B cell (primary cell): ENCODE results near the gene ALKBH4. TPM values are rescaled to one million over a fixed set of nuclear protein-coding genes. Genes with fewer than 3 reads are reported as not detected.
A peak's percentile ranks its signal among the peaks of the same experiment; 100 is the strongest.

Experiments
- ATAC-seq: fragments of 200-7000 bp; cut with Tn5 transposase; one replicate; pipeline ENCODE4 v1.10.0; 2021; ENCODE audit warnings: low read depth, mild to moderate bottlenecking, moderate number of reproducible peaks, moderate library complexity
- CTCF ChIA-PET: fragments of 350-600 bp; sonication (Branson Sonifier 250); formaldehyde crosslinking; loops from one replicate; lab custom pipeline; 2021; ENCODE audit warnings: antibody characterized with exemption, inconsistent platforms; lab: Charles Lee
- POLR2A ChIA-PET: fragments of 350-600 bp; sonication (Branson Sonifier 250); formaldehyde crosslinking; loops from one replicate; lab custom pipeline; 2021; ENCODE audit warnings: antibody characterized with exemption; lab: Charles Lee
- DNase-seq: peaks from one replicate; pipeline ENCODE4 v3.0.0; 2013
- H2AFZ ChIP-seq: 2 replicates; pipeline ENCODE4 v1.6.1; 2012; ENCODE audit warnings: mild to moderate bottlenecking, low read depth, low read length; ENCODE audit not compliant: insufficient read depth, poor library complexity, severe bottlenecking
- H3K27ac ChIP-seq, 2 donors: 1 replicate in 1 of 2; 2 replicates in 1 of 2; pipeline ENCODE4 v1.5.1; 2012 to 2013; ENCODE audit warnings: low read length in 2 of 2, mild to moderate bottlenecking in 2 of 2, moderate library complexity in 1 of 2
- H3K27me3 ChIP-seq, 4 experiments: fragments of 200-600 bp in 1 of 4; sonication (generic) in 1 of 4; replicated peaks in 1 of 4; 1 replicate in 2 of 4; 2 replicates in 2 of 4; pipeline versions ENCODE4 v1.6.1 to v1.7.0; 2013 to 2016; ENCODE audit warnings: low read length in 3 of 4, mild to moderate bottlenecking in 2 of 4, mixed read lengths in 1 of 4, moderate library complexity in 1 of 4; ENCODE audit not compliant: insufficient read depth in 4 of 4, control insufficient read depth in 3 of 4; ENCODE audit errors: control extremely low read depth in 1 of 4
- H3K36me3 ChIP-seq, 2 experiments: replicated peaks in 1 of 2; 1 replicate in 1 of 2; 2 replicates in 1 of 2; pipeline versions ENCODE4 v1.6.1 to v1.7.1; 2013; ENCODE audit warnings: low read length in 1 of 2; ENCODE audit not compliant: insufficient read depth in 2 of 2, control insufficient read depth in 1 of 2; ENCODE audit errors: control extremely low read depth in 1 of 2, extremely low read depth in 1 of 2
- H3K4me1 ChIP-seq, 2 donors: fragments of 200-600 bp in 1 of 2; sonication (generic) in 1 of 2; 1 replicate in 1 of 2; 2 replicates in 1 of 2; pipeline versions ENCODE4 v1.5.1 to v1.6.1; 2013 to 2017; ENCODE audit warnings: low read length in 2 of 2; ENCODE audit not compliant: control insufficient read depth in 2 of 2, insufficient read depth in 2 of 2
- H3K4me2 ChIP-seq: replicated peaks from 2 replicates; pipeline ENCODE3; 2012; ENCODE audit warnings: mild to moderate bottlenecking, low read depth, low read length; ENCODE audit not compliant: poor library complexity, severe bottlenecking
- H3K4me3 ChIP-seq, 5 experiments: fragments of 200-600 bp in 1 of 5; sonication (generic) in 1 of 5; 1 replicate in 3 of 5; 2 replicates in 2 of 5; pipeline versions ENCODE4 v1.5.1 to v1.7.0; 2011 to 2016; ENCODE audit warnings: low read length in 4 of 5, mild to moderate bottlenecking in 4 of 5, low read depth in 2 of 5, control low read depth in 1 of 5, moderate library complexity in 1 of 5; ENCODE audit not compliant: insufficient read depth in 1 of 5; ENCODE audit errors: control extremely low read depth in 1 of 5, extremely low read depth in 1 of 5
- H3K79me2 ChIP-seq: fragments of 200-600 bp; sonication (generic); one replicate; pipeline ENCODE4 v1.6.0; 2016; ENCODE audit warnings: low read length; ENCODE audit not compliant: control insufficient read depth, insufficient read depth
- H3K9ac ChIP-seq: fragments of 200-600 bp; sonication (generic); 2 replicates; pipeline ENCODE4 v1.6.1; 2017; ENCODE audit warnings: mild to moderate bottlenecking, low read length, moderate library complexity
- H3K9me3 ChIP-seq, 3 donors: one replicate each; pipeline versions ENCODE4 v1.6.1 to v1.7.1; 2013; ENCODE audit warnings: low read length in 2 of 3; ENCODE audit not compliant: control insufficient read depth in 2 of 3, insufficient read depth in 1 of 3; ENCODE audit errors: control extremely low read depth in 1 of 3
- H4K20me1 ChIP-seq: 2 replicates; pipeline ENCODE4 v1.6.0; 2012; ENCODE audit warnings: mild to moderate bottlenecking, low read length; ENCODE audit not compliant: insufficient read depth, control insufficient read depth, poor library complexity, severe bottlenecking
- H3K27ac Mint-ChIP-seq: one replicate; pipeline ENCODE4 v1.8.0; 2021; ENCODE audit warnings: mixed read lengths
- H3K27me3 Mint-ChIP-seq: one replicate; pipeline ENCODE4 v1.8.0; 2021; ENCODE audit warnings: mixed read lengths
- H3K4me1 Mint-ChIP-seq: one replicate; pipeline ENCODE4 v1.8.0; 2021; ENCODE audit warnings: mixed read lengths
- H3K4me3 Mint-ChIP-seq: one replicate; pipeline ENCODE4 v1.8.0; 2021; ENCODE audit warnings: mixed read lengths
- H3K9me3 Mint-ChIP-seq: one replicate; pipeline ENCODE4 v1.8.0; 2022; ENCODE audit warnings: mixed read lengths; ENCODE audit not compliant: insufficient read depth
- EZH2 ChIP-seq: IDR thresholded peaks from 2 replicates; pipeline ENCODE4 v1.6.1; 2012; ENCODE audit warnings: borderline replicate concordance, low read depth, mild to moderate bottlenecking, moderate library complexity, low read length; ENCODE audit not compliant: insufficient read depth, poor library complexity, severe bottlenecking
- WGBS: methylation state at CpG from one replicate; pipeline ENCODE4 v1.1.5; 2013; ENCODE audit warnings: missing lambda C conversion rate; ENCODE audit not compliant: insufficient coverage; 5-methylcytosine and 5-hydroxymethylcytosine counted together
- intact Hi-C: fragments of 100-400 bp; cut with micrococcal nuclease; formaldehyde crosslinking; loops from one replicate; pipeline ENCODE4 v1.10.0; 2022
- polyA plus RNA-seq: library from polyadenylated mRNA; depleted of rRNA; stranded (reverse); fragments of >200 nt; gene quantifications from 2 replicates; pipeline ENCODE4 v1.2.3, GENCODE V29; 2012
- total RNA-seq, 2 donors: library from RNA; stranded (reverse); fragments of 120-200 nt in 1 of 2; gene quantifications; 1 replicate in 1 of 2; 2 replicates in 1 of 2; pipeline versions ENCODE4 v1.2.3 to v1.2.4, GENCODE V29; 2013 to 2022
- TF ChIP-seq, protein P1 (sequence below): fragments of 200-600 bp; IDR thresholded peaks from one replicate; pipeline ENCODE4 v1.8.0; 2022; ENCODE audit warnings: antibody characterized with exemption, mild to moderate bottlenecking

The ALKBH4 gene
- total and polyA plus RNA-seq, 2 donors (not counting 1 experiment from before 2014, with no cell fraction given): 6.2 to 8.6 TPM

DNA sequence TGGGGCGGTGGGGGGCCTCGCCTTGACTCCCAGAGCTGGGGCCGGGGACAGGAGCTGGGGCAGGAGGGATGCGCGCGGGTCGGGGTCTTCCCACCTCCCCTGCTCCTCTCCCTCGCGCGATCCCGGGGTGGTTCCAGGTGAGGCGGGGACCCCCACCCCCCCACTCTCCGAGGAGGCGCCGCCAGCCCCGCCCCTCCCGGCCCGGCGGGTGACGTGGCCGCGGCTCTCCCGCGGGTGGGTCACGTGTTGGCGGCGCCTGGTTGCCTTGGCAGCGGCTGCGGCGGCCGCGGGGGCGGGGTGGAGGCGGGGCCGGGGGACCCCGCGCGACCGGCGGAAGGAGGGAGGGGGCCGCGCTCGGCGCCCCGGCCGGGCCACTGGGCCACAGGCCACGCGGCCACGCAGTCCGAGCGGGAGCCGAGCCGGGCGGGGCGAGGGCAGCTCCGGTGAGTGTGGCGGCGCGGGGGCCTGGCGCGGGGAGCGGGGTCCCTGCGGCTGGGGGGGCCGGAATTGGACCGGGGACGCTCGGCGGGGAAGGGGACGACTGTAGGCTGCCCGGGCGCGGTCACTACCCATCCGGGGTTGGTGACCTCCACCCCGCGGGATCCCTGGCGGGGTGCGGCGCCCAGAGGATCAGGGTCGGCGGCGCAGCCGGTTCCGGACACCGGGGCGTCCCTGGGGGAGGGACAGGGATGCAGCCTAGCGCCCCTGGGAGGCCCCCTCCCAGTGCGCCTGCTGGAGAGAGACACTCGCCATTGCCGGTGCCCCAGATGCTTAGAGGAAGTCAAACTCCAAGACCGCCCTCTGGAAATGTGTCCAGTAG is 31.2 kb downstream of the ALKBH4 start, which contains the start of gene ORAI2:
Gene ORAI2, plus strand, starts transcription at position 357 of the 820 bp plus-strand sequence. CDS start 5,382 bp downstream, outside the sequence.
- ChIA-PET CTCF (interaction anchor here (0.5 to 46.3 kb wide), 5 partner anchors 8 to 22 kb away, joined by 3 to 1182 read pairs (median 5); no protein-coding TSS in a partner anchor), POLR2A (interaction anchor here (0.5 to 13.6 kb wide), 10 partner anchors 11 to 126 kb away, joined by 3 to 223 read pairs (median 6); no protein-coding TSS in a partner anchor)
- Histone ChIP-seq H3K4me2 (peak within 1 kb of the TSS; percentile 95), H3K4me1 (peaks cover 67 to 75% of the 10 kb centered on the region in 2 donors), H4K20me1 (peaks cover under 1% of the 10 kb centered on the region), H3K36me3 (peaks cover 2 to 25% of the 10 kb centered on the region in 2 experiments), H3K79me2 (peaks cover 67% of the 10 kb centered on the region), H3K9me3 (no peaks in the 10 kb centered on the region), H3K9ac (peak within 1 kb of the TSS; percentile 95), H2AFZ (peak within 1 kb of the TSS; percentile 64), H3K27ac (peak within 1 kb of the TSS; percentile 98 to 100), H3K4me3 (peak within 1 kb of the TSS; percentile 87 to 97 (median 94)), H3K27me3 (no peaks in the 10 kb centered on the region)
- DNase-seq: peak; percentile 91
- Mint-ChIP-seq H3K27me3 (no peaks in the 10 kb centered on the region), H3K4me3 (peak within 1 kb of the TSS; percentile 99), H3K4me1 (peaks cover 67% of the 10 kb centered on the region), H3K27ac (peak within 1 kb of the TSS; percentile 98), H3K9me3 (no peaks in the 10 kb centered on the region)
- no peak for TF ChIP-seq EZH2
- TF ChIP-seq, protein P1, sequence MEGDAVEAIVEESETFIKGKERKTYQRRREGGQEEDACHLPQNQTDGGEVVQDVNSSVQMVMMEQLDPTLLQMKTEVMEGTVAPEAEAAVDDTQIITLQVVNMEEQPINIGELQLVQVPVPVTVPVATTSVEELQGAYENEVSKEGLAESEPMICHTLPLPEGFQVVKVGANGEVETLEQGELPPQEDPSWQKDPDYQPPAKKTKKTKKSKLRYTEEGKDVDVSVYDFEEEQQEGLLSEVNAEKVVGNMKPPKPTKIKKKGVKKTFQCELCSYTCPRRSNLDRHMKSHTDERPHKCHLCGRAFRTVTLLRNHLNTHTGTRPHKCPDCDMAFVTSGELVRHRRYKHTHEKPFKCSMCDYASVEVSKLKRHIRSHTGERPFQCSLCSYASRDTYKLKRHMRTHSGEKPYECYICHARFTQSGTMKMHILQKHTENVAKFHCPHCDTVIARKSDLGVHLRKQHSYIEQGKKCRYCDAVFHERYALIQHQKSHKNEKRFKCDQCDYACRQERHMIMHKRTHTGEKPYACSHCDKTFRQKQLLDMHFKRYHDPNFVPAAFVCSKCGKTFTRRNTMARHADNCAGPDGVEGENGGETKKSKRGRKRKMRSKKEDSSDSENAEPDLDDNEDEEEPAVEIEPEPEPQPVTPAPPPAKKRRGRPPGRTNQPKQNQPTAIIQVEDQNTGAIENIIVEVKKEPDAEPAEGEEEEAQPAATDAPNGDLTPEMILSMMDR: no peak
- WGBS: under 1% methylated on average over 86 of the region's 90 CpGs
- intact Hi-C loops: loop anchor here (1.0 kb wide), 4 partner anchors 8 to 37 kb away; partner anchors contain the start of gene PRKRIP1
- peak; percentile 62 for ATAC-seq
